GM19043 (cell line): Measurements from ENCODE around the gene USP15.
"Not testable (repeated sequence)": the region's sequence is repeated elsewhere in the genome, so short reads cannot be mapped to it uniquely, and the experiment has no call there.

Experiments
- ATAC-seq: cut with Tn5 transposase; IDR thresholded peaks from one replicate; pipeline ENCODE4 v1.9.1; 2021; ENCODE audit warnings: low read depth; ENCODE audit not compliant: unreplicated experiment

Gene USP15

DNA sequence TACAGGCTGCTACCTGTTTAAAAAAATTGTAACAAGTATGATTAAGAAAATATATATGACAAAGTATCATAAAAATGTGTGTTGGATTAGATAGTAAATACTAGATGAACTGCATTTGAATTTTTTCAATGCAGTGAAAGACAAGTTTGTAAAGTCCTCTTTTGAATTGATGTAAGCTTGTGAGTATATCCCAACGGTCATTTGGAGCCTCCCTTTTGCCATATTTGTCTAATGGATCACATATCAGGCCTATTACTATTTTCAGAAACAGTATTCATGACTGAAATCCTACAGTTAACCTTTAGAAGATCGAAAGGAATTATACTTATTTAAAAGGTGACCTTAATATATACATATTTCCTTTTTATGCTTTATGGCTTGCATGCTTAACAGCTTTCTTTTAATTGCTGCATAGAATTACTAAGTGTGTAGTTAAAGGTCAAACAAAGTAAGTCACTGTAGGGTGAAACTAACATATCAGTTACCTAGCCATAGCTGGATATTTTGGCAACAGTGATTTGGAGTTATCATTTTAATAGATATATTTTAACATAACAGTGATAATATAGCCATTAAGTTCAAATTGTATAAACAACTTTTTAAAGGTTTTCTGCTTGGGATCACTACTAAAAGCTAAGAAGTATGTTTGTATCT is 53.6 kb downstream of the USP15 start:
- ATAC-seq: no peak

DNA sequence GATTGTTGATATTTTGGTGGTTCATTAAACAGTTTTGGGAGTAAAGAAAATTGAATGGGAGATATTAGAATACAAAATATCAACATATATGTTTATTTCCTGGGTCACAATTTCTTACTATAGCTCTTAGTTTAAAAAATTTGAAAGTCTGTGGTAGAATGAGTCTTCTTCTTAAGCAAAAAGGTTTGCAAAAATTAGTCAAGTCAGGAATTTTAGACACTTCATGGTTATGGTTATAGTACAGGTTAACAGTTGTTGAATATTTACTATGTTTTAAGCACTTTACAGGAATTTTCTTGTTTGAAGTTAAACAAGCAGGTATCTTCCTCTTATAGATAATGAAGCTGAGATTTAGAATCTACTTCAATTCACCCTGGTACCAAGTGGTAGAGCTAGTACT is 56.8 kb downstream of the USP15 start:
- no peak for ATAC-seq

DNA sequence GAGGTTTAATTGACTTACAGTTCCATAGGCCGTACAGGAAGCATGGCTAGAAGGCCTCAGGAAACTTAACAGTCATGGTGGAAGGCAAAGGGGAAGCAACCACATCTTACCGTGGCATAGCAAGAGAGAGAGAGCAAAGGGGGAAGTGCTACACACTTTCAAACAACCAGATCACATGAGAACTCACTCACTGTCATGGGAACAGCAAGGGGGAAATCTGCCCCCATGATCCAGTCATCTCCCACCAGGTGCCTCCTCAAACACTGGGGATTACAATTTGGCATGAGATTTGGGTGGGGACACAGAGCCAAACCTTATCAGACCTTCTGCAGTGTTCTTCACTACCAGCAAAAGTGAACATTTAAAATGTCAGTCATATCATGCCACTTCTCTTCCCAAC is 58.9 kb downstream of the USP15 start:
- no peak for ATAC-seq

DNA sequence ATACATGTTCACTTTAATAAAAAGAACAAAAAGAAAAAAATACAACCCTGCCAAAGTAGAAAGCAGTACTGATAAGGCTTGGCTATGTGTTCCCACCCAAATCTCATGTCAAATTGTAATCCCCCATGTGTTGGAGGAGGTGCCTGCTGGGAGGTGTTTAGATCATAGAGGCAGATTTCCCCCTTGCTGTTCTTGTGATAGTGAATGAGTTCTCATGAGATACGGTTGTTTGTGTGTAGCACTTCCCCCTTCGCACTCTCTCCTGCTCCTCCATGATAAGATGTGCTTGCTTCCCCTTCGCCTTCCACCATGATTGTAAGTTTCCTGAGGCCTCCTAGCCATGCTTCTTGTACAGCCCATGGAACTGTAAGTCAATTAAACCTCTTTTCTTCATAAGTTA is 59.9 kb downstream of the USP15 start:
- no peak for ATAC-seq

DNA sequence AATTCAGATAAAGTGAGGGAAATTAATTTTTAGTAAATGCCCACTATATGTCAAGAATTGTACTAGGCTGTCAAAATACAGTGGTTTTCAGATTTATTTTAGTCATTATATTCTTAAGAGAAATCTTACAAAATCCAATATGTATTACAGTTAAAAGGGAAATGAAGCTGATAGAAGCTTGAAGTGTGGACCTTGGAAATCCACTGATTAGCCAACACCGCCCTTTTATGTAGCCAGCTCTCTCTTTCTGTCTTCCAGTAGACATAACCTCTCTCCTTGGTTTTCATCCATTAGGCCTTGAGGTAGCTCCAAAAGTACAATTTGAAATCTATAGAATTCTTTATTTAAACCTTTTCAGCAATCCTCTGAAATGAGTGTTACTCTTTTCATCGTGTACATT is 63.2 kb downstream of the USP15 start:
- ATAC-seq: no peak

DNA sequence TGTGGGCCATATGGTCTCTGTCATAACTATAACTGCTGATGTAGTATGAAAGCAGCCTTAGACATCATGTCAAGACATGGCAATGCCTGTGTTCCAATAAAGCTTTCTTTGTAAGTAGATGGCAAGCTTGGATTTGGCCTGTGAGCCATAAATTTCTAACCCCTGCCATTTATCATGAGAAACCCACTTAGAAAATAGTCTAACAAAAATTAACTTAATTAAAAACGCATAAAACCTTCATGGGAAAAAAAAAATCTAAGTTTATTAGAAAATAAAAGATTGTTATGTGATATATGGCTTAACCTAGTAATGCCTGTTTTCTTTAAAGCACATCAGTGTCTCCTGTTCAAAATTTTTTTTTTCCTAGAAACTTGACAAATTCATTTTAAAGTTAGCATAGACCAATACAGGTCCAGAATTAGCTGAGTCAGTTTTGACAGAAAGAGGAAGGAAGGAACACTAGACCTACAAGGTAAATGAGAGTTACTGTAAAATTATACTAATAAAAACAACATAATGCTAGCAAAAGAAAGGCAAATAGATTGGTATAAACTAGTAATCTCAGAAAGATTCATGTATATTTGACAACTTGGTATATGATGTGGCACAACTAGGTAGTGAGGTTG is 68.2 kb downstream of the USP15 start:
- no peak for ATAC-seq

DNA sequence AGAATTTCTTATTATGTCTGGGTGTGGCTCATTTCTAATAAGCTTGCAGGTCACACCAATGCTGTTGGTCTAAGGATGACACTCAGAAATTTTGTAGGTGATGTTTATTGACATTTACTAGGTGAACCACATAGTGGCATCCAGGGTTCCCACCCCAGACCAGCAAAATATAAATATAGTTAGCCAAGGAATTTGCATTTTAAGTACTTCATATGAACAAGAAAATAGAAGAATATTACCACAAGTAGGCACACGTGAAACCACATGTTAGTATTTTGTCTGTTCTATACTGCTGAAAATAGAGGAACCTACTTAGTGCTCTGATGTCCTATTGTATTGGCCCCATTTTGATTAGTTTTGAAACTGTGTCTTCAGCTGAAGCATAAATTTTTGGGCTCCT is 71.1 kb downstream of the USP15 start:
- no peak for ATAC-seq

DNA sequence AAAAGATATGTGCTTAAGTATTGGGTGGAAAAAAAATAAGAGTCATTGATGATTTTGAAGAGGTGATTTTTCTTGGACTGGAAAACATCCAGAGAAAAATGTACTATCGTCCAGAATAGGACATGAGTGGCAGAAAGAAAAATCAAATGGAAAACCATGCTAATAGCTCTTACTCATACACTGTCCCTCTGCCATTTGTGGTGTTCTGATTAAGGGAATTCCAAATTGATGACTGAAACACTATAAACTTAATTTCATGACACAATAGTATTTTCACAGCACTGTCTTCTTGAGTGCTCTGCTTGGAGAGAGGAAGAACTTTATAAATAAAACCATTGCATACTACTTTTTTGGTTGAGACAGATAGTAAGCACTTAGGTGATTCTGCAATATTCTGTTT is 72.4 kb downstream of the USP15 start:
- no peak for ATAC-seq

DNA sequence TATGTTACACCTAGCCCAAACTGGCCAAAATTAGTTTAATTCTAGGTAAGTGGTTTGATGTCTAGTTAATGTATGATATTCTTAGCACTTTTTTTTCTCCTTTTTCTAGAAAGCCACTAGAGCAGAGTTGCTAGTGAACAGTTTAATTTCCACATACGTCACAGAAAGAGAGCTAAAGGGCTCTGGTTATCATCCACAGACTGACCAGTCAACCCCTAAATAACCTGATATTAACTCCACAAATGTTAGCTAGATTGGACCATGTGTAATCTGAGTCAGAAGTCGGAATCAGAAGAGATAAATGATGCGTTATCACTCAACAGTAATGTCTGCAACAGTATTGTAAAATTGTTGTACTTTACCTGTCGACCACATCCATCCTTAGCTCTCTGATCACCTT is 74.9 kb downstream of the USP15 start:
- no peak for ATAC-seq

DNA sequence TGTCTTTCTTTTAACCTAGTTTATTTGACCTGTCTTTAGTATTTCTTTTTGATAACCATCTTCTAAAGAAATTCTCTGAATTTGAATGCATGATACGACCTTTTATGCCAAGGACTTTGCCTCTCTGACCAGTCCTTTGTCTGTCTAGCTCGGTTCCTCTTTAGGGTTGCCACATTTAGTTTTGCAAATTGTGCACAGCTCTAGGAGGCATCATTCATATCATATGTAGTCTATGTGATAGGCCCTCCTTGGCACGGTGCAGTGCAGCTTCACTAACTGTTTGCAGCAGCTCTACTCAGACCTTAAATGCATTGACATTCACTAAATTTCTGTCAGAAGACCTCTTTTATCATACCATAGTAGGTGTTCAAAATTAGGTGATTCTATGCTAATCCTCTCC is 75.6 kb downstream of the USP15 start:
- ATAC-seq: no peak

DNA sequence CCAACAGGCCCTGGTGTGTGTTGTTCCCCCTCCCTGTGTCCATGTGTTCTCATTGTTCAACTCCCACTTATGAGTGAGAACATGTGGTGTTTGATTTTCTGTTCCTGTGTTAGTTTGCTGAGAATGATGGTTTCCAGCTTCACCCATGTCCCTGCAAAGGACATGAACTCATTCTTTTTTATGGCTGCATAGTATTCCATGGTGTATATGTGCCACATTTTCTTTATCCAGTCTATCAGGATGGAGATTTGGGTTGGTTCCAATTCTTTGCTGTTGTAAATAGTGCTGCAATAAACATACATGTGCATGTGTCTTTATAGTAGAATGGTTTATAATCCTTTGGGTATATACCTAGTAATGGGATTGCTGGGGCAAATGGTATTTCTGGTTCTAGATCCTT is 77.4 kb downstream of the USP15 start:
- not testable (repeated sequence) for ATAC-seq

DNA sequence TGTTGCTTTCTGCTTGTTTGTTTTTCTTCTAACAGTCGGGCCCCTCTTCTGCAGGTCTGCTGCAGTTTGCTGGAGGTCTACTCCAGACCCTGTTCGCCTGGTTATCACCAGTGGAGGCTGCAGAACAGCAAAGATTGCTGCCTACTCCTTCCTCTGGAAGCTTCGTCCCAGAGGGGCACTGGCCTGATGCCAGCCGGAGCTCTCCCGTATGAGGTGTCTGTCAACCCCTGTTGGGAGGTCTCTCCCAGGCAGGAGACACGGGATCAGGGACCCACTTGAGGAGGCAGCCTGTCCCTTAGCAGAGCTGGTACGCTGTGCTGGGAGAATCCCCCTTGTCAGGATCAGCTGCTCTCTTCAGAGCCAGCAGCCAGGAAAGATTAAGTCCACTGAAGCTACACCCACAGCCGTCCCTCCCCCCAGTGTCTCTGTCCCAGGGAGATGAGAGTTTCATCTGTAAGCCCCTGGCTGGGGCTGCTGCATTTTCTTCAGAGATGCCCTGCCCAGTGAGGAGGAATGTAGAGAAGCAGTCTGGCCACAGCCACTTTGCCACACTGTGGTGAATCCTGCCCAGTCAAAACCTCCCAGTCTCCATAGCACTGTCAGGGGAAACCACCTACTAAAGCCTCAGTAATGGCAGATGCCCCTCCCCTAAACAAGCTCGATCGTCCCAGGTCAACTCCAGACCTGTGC is 82.6 kb downstream of the USP15 start:
- ATAC-seq: not testable (repeated sequence)

DNA sequence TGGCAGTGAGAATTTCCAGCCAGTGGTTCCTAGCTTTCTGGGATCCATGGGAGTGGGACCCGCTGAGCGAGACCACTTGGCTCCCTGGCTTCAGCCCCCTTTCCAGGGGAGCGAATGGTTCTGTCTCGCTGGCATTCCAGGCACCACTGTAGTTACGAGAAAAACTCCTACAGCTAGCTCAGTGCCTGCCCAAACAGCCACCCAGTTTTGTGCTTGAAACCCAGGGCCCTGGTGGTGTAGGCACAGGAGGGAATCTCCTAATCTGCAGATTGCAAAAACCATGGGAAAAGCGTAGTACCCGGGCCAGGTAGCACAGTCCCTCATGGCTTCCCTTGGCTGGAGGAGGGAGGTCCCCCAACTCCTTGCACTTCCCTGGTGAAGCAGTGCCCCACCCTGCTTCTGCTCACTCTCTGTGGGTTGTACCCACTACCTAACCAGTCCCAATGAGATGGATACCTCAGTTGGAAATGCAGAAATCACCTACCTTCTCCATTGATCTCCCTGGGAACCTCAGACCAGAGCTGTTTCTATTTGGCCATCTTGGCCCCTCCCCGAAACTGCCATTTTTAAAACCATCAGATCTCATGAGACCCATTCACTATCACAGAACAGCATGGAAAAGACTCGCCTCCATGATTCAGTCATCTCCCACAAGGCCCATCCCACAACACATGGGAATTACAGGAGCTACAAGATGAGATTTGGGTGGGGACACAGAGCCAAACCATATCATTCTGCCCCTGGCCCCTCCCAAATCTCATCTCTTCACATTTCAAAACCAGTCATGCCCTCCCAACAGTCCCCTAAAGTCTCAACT is 83.3 kb downstream of the USP15 start:
- ATAC-seq: not testable (repeated sequence)

DNA sequence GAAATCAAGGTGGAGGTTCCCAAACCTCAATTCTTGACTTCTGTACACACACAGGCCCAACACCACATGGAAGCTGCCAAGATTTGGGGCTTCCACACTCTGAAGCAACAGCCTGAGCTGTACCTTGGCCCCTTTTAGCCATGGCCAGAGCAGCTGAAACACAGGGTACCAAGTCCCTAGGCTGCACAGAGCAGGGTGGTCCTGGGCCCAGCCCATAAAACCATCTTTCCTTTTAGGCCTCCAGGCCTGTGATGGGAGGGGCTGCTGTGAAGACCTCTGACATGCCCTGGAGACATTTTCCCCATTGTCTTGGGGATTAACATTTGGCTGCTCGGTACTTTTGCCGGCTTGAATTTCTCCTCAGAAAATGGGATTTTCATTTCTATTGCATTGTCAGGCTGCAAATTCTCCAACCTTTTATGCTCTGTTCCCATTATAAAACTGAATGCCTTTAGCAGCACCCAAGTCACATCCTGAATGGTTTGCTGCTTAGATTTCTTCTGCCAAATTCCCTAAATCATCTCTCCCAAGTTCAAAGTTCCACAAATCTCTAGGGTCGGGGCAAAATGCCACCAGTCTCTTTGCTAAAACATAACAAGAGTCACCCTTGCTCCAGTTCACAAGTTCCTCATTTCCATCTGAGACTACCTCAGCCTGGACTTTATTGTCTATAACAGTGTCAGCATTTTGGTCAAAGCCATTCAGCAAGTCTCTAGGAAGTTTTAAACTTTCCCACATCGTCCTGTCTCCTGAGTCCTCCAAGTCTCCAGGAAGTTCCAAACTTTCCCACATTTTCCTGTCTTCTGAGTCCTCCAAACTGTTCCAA is 84.7 kb downstream of the USP15 start:
- not testable (repeated sequence) for ATAC-seq

DNA sequence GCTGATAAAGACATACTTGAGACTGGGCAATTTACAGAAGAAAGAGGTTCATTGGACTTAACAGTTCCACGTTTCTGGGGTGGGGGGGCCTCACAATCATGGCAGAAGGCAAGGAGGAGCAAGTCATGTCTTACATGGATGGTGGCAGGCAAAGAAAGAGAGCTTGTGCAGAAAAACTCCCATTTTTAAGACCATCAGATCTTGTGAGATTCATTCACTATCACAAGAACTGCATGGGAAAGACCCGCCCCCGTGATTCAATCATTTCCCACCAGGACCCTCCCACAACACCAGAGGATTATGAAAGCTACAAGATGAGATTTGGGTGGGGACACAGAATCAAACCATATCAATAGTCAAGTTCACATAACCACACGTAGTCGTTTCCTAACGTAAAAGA is 85.5 kb downstream of the USP15 start:
- ATAC-seq: no peak

DNA sequence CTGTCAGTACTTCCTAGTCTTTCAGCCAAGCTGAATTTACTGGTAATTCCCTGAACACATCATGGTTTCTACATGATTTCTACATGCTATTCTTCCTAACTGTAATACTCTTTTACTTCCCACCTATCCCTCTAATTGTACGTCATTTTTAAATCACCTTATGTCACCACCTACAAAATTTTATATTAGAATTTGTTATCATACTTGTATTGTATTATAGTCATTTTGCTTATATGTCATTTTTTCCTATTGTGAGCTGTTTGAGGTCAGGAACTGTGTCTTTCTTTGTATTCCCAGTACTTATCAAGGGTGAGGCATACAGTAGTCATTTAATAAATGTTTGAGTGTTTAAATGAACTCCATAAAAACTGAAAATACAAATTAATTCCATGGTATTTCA is 86.6 kb downstream of the USP15 start:
- no peak for ATAC-seq

DNA sequence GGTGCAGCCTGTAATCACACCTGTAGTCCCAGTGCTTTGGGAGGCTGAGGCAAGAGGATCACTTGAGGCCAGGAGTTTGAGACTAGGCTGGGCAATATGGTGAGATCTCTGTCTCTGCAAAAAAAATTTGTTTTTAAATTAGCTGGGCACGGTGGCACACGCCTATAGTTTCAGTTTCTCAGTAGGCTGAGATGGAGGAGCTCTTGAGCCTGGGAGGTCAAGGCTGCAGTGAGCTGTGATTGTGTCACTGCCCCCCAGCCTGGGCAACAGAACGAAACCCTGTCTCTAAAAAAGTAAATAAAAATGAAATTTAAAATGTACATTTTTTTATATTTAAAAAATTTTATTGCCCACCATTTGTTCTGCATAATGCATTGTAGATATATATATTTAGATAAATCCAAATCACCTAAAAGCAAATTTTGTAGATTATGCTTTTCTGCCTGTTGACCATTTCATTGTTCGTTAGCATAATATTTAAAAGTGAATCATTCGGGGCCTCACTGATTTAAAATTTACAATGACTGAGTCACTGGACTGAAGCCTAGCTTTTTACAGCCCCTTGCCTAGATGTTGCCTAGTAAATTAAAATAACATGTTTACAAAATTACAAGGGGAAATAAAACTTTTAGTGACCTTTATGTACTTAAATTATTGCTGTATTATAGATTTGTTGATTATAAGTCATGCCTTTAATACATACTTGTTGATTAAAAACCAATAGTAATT is 87.9 kb downstream of the USP15 start:
- no peak for ATAC-seq

DNA sequence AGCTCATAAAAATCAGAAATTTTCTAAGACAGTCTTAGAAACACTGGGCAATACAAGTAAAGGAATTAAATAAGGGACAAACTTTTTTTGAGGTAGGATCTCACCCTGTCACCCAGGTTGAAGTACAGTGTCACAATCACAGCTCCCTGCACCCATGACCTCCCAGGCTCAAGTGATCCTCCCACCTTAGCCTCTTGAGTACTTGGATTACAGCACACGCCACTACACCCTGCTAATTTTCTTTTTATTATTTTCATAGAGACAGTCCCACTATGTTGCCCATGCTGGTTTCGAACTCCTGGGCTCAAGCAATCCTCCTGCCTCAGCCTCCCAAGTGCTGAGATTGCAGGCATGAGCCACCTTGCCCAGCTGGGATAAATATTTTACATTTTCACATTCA is 90.3 kb downstream of the USP15 start:
- no peak for ATAC-seq

DNA sequence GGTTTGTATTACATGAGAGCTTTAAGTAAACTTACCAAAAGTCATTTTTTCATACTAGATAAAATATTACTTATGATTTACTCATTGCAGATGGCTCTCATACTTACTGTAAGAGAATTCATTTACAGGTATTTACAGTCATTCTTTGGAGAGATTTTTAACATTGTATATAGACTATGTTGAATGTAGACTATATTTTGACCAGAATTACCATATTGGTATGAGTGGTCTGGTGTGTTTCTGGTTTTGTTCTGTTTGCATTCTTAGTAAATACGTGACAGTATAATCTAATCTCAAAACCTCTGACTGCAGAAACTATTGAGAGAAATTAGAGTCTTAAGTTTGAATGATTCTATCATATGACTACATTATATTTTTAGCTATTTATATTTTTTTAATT is 91.1 kb downstream of the USP15 start:
- no peak for ATAC-seq

DNA sequence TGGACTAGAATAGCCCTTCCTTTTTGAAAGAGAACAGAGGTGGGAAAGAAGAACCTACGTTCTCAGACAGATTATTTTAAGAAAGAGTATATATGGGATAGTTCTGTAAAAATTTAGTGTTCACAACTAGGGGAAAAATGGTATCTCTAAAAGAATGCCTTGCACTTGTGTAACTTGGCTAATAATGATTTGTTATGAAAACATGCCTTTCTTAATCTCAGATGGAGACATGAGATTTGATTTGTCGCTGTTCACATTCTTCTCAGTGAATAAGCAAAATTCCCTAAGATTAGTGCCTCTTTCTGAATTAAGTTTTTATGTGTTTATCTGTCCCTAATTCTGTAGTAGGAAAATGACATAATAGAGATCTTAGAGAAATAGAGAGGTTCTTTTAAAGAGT is 100.8 kb downstream of the USP15 start:
- no peak for ATAC-seq
